ENCODE measurements around the gene PNPLA7.

- no peak for TF ChIP-seq SP1 (IDR thresholded peaks at IDR 0.05)
- TF ChIP-seq CTCF (IDR thresholded peaks at IDR 0.05; ENCODE audit: low read depth, low read length, missing input control), result no peak
- TF ChIP-seq EGR1 (IDR thresholded peaks at IDR 0.05; ENCODE audit: low read depth in 2 of 2), result no peak
- TF ChIP-seq RAD21 (IDR thresholded peaks at IDR 0.05), result no peak
- TF ChIP-seq, protein P1, sequence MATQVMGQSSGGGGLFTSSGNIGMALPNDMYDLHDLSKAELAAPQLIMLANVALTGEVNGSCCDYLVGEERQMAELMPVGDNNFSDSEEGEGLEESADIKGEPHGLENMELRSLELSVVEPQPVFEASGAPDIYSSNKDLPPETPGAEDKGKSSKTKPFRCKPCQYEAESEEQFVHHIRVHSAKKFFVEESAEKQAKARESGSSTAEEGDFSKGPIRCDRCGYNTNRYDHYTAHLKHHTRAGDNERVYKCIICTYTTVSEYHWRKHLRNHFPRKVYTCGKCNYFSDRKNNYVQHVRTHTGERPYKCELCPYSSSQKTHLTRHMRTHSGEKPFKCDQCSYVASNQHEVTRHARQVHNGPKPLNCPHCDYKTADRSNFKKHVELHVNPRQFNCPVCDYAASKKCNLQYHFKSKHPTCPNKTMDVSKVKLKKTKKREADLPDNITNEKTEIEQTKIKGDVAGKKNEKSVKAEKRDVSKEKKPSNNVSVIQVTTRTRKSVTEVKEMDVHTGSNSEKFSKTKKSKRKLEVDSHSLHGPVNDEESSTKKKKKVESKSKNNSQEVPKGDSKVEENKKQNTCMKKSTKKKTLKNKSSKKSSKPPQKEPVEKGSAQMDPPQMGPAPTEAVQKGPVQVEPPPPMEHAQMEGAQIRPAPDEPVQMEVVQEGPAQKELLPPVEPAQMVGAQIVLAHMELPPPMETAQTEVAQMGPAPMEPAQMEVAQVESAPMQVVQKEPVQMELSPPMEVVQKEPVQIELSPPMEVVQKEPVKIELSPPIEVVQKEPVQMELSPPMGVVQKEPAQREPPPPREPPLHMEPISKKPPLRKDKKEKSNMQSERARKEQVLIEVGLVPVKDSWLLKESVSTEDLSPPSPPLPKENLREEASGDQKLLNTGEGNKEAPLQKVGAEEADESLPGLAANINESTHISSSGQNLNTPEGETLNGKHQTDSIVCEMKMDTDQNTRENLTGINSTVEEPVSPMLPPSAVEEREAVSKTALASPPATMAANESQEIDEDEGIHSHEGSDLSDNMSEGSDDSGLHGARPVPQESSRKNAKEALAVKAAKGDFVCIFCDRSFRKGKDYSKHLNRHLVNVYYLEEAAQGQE (IDR thresholded peaks at IDR 0.05), result no peak
- TF ChIP-seq FOXA1 (IDR thresholded peaks at IDR 0.05), result no peak
- no peak for TF ChIP-seq JUND (IDR thresholded peaks at IDR 0.05)
- no peak for TF ChIP-seq TAF1 (conservative IDR thresholded peaks at IDR 0.05)
Observed at GRCh38 chr9:137458194-137459151, 91.7 kb downstream of the PNPLA7 start.
